Measurements from ENCODE around the gene SFMBT1. TPM values are rescaled to one million over a fixed set of nuclear protein-coding genes. Genes with fewer than 3 reads are reported as not detected.

SFMBT1 gene
- total and polyA plus RNA-seq, 2 experiments from 2014 or later, result 5.3 to 24.0 TPM

DNA sequence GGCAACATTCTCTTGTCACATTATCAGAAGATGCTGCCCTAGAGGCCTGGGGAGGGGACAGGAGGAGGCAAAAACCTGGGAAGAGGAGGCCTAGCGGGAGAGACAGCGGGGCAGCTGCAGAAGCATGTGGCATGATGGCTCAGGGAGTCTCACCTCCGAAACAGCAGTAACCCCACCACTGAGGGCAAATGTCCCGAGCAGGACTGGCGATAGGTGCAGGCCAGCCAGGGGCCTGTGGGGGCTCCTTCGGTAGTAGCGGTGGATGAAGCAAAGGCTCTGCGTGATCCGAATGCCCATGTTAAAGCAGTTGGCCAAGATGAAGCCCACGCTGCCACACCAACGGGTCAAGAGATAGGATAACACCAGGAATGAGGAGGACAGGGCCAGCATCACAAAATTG lies 46.3 kb upstream of the SFMBT1 start (continued):
- TF ChIP-seq, protein P1, sequence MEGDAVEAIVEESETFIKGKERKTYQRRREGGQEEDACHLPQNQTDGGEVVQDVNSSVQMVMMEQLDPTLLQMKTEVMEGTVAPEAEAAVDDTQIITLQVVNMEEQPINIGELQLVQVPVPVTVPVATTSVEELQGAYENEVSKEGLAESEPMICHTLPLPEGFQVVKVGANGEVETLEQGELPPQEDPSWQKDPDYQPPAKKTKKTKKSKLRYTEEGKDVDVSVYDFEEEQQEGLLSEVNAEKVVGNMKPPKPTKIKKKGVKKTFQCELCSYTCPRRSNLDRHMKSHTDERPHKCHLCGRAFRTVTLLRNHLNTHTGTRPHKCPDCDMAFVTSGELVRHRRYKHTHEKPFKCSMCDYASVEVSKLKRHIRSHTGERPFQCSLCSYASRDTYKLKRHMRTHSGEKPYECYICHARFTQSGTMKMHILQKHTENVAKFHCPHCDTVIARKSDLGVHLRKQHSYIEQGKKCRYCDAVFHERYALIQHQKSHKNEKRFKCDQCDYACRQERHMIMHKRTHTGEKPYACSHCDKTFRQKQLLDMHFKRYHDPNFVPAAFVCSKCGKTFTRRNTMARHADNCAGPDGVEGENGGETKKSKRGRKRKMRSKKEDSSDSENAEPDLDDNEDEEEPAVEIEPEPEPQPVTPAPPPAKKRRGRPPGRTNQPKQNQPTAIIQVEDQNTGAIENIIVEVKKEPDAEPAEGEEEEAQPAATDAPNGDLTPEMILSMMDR (conservative IDR thresholded peaks at IDR 0.05; ENCODE audit: low read depth in 2 of 2), result no peak
- no peak for TF ChIP-seq NANOG (IDR thresholded peaks at IDR 0.05; ENCODE audit: borderline replicate concordance)

DNA sequence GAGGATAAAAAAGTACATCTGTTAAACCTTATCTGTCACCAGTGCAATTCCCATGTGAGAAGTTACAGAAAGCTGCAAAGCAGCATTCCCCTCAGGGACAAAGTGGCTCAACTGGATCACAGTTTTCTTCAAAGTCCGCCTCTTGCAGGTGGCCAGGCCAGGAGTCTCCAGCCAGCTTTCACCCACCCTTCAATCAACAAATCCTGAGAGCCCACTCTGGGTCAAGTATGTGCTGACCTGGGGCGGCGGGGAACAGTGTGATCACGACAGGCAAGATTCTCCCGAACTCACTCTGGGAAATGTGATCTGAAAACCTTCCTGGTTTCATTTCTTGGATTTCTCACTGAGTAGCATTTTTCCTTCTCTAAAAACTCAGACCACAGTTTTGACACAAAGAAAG lies 45.1 kb upstream of the SFMBT1 start:
- Histone ChIP-seq H3K9me2 (ENCODE audit: insufficient read depth) (no peaks in the 10 kb centered on the region), H4K20me1 (replicated peaks; ENCODE audit: insufficient read depth) (no peaks in the 10 kb centered on the region; the same call in 1 of the 2 replicates), H3K27me3 (ENCODE audit: insufficient read depth) (no peaks in the 10 kb centered on the region), H3K36me3 (ENCODE audit: insufficient read depth) (no peaks in the 10 kb centered on the region), H3K4me2 (no peak overlapping the region), H3F3A (replicated peaks; ENCODE audit: low read depth) (0 out of 2 replicates have a peak, but pooled peaks cover 4% of the 10 kb centered on the region), H2AFZ (no peak overlapping the region), H3K4me1 (ENCODE audit: insufficient read depth) (no peaks in the 10 kb centered on the region), H3K4me3 (no peak overlapping the region), H3K79me2 (replicated peaks; ENCODE audit: insufficient read depth) (no peaks in the 10 kb centered on the region), H3K27ac (ENCODE audit: low read depth) (no peak overlapping the region)
- Mint-ChIP-seq H3K36me3 (ENCODE audit: low read depth) (no peaks in the 10 kb centered on the region), H3K4me1 (peaks cover 2% of the 10 kb centered on the region; the same call in 1 of the 3 replicates), H3K9me3 (no peaks in the 10 kb centered on the region), H3K27me3 (ENCODE audit: insufficient read depth, low read depth, poor library complexity) (peaks cover 7% of the 10 kb centered on the region), H3K4me3 (no peak overlapping the region), H3K27ac (no peak overlapping the region)
- no peak for DNase-seq (ENCODE audit: low spot score)
- no peak for ATAC-seq
- no peak for TF ChIP-seq ZNF331 (CRISPR knock-in tag; IDR thresholded peaks at IDR 0.05; ENCODE audit: low read depth)
- no peak for TF ChIP-seq NANOG (IDR thresholded peaks at IDR 0.05; ENCODE audit: borderline replicate concordance)
- TF ChIP-seq EZH2phosphoT487 (IDR thresholded peaks at IDR 0.05; ENCODE audit: unreplicated experiment), result no peak
- TF ChIP-seq STAT1 (IDR thresholded peaks at IDR 0.05; ENCODE audit: unreplicated experiment), result no peak
- TF ChIP-seq CREB1 (CRISPR knock-in tag; IDR thresholded peaks at IDR 0.05; ENCODE audit: low read depth), result no peak
- no peak for TF ChIP-seq JUNB (IDR thresholded peaks at IDR 0.05; ENCODE audit: unreplicated experiment)
- TF ChIP-seq ZNF114 (CRISPR knock-in tag; IDR thresholded peaks at IDR 0.05), result no peak
- TF ChIP-seq, protein P2, sequence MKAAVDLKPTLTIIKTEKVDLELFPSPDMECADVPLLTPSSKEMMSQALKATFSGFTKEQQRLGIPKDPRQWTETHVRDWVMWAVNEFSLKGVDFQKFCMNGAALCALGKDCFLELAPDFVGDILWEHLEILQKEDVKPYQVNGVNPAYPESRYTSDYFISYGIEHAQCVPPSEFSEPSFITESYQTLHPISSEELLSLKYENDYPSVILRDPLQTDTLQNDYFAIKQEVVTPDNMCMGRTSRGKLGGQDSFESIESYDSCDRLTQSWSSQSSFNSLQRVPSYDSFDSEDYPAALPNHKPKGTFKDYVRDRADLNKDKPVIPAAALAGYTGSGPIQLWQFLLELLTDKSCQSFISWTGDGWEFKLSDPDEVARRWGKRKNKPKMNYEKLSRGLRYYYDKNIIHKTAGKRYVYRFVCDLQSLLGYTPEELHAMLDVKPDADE (IDR thresholded peaks at IDR 0.05), result no peak
- TF ChIP-seq, protein P1 (conservative IDR thresholded peaks at IDR 0.05; ENCODE audit: low read depth in 2 of 2), result no peak
- no peak for TF ChIP-seq POLR2AphosphoS5 (IDR thresholded peaks at IDR 0.05; ENCODE audit: low read depth)
- TF ChIP-seq, protein P3, sequence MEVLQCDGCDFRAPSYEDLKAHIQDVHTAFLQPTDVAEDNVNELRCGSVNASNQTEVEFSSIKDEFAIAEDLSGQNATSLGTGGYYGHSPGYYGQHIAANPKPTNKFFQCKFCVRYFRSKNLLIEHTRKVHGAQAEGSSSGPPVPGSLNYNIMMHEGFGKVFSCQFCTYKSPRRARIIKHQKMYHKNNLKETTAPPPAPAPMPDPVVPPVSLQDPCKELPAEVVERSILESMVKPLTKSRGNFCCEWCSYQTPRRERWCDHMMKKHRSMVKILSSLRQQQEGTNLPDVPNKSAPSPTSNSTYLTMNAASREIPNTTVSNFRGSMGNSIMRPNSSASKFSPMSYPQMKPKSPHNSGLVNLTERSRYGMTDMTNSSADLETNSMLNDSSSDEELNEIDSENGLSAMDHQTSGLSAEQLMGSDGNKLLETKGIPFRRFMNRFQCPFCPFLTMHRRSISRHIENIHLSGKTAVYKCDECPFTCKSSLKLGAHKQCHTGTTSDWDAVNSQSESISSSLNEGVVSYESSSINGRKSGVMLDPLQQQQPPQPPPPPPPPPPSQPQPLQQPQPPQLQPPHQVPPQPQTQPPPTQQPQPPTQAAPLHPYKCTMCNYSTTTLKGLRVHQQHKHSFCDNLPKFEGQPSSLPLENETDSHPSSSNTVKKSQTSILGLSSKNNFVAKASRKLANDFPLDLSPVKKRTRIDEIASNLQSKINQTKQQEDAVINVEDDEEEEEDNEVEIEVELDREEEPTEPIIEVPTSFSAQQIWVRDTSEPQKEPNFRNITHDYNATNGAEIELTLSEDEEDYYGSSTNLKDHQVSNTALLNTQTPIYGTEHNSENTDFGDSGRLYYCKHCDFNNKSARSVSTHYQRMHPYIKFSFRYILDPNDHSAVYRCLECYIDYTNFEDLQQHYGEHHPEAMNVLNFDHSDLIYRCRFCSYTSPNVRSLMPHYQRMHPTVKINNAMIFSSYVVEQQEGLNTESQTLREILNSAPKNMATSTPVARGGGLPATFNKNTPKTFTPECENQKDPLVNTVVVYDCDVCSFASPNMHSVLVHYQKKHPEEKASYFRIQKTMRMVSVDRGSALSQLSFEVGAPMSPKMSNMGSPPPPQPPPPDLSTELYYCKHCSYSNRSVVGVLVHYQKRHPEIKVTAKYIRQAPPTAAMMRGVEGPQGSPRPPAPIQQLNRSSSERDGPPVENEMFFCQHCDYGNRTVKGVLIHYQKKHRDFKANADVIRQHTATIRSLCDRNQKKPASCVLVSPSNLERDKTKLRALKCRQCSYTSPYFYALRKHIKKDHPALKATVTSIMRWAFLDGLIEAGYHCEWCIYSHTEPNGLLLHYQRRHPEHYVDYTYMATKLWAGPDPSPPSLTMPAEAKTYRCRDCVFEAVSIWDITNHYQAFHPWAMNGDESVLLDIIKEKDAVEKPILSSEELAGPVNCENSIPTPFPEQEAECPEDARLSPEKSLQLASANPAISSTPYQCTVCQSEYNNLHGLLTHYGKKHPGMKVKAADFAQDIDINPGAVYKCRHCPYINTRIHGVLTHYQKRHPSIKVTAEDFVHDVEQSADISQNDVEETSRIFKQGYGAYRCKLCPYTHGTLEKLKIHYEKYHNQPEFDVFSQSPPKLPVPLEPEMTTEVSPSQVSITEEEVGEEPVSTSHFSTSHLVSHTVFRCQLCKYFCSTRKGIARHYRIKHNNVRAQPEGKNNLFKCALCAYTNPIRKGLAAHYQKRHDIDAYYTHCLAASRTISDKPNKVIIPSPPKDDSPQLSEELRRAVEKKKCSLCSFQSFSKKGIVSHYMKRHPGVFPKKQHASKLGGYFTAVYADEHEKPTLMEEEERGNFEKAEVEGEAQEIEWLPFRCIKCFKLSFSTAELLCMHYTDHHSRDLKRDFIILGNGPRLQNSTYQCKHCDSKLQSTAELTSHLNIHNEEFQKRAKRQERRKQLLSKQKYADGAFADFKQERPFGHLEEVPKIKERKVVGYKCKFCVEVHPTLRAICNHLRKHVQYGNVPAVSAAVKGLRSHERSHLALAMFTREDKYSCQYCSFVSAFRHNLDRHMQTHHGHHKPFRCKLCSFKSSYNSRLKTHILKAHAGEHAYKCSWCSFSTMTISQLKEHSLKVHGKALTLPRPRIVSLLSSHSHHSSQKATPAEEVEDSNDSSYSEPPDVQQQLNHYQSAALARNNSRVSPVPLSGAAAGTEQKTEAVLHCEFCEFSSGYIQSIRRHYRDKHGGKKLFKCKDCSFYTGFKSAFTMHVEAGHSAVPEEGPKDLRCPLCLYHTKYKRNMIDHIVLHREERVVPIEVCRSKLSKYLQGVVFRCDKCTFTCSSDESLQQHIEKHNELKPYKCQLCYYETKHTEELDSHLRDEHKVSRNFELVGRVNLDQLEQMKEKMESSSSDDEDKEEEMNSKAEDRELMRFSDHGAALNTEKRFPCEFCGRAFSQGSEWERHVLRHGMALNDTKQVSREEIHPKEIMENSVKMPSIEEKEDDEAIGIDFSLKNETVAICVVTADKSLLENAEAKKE (CRISPR knock-in tag; IDR thresholded peaks at IDR 0.05), result no peak
- no peak for TF ChIP-seq EZH2 (IDR thresholded peaks at IDR 0.05; ENCODE audit: low read depth, unreplicated experiment)

Measured in GM23338 (cell line).